ENCODE measurements around the gene DGKE.

DNA sequence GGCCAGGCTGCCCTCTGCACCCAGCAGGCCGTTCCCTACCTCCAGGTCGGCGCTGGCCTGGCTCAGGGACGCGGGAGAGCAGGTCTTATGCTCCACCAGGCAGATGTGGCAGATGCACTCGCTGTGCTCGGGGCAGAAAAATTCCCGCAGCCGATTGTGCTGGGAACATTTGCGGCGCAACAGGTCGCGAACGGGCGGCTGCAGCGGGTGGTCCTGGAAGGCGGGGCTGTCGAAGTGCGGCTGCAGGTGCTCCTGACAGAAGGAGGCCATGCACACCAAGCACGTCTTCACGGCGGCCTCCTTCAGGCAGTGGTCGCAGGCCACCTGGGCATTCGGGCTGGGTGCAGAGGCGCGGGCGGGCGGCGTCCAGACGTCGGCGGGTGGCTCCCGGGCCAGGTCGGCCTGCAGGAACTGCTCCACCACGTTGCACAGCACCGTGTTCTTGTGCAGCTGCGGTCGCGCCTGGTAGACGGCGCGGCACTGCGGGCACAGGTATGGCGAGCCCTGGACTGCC, 79.5 kb downstream of the DGKE start:
- TF ChIP-seq POLR2A (IDR thresholded peaks at IDR 0.05; ENCODE audit: low read length), result no peak
- no peak for TF ChIP-seq GATA1 (IDR thresholded peaks at IDR 0.05; ENCODE audit: low read depth, low read length)

All from erythroblast (primary cell).